Neural cell (in vitro differentiated cells): Measurements from ENCODE around the gene TBC1D20. TPM values are rescaled to one million over a fixed set of nuclear protein-coding genes. Genes with fewer than 3 reads are reported as not detected.
"Not testable (repeated sequence)": the region's sequence is repeated elsewhere in the genome, so short reads cannot be mapped to it uniquely, and the experiment has no call there.

ENCODE experiments used
- H2AFZ ChIP-seq: fragments of 200-600, 300-800 bp; sonication (generic), shearing (Covaris generic); 2 replicates; pipeline ENCODE4 v1.6.0; 2014; ENCODE audit warnings: low read depth, mild to moderate bottlenecking, antibody characterized with exemption, low read length, moderate library complexity
- H3F3A ChIP-seq: fragments of 200-600 bp; shearing (Covaris generic); 2 replicates; pipeline ENCODE4 v1.6.1; 2016; ENCODE audit warnings: mild to moderate bottlenecking, moderate library complexity, mixed read lengths, antibody characterized with exemption, low read length; ENCODE audit not compliant: insufficient read depth, poor library complexity, severe bottlenecking
- H3K27ac ChIP-seq: fragments of 200-600, 300-800 bp; sonication (generic), shearing (Covaris generic); 2 replicates; pipeline ENCODE4 v1.5.1; 2014; ENCODE audit warnings: mild to moderate bottlenecking, low read length, moderate library complexity
- H3K27me3 ChIP-seq: fragments of 300-800, 200-600 bp; sonication (generic), shearing (Covaris generic); 2 replicates; pipeline ENCODE4 v1.6.0; 2014; ENCODE audit warnings: mild to moderate bottlenecking, low read depth, low read length, moderate library complexity; ENCODE audit not compliant: insufficient read depth
- H3K36me3 ChIP-seq: fragments of 300-800, 200-600 bp; sonication (generic), shearing (Covaris generic); 2 replicates; pipeline ENCODE4 v1.5.1; 2014; ENCODE audit warnings: mild to moderate bottlenecking, antibody characterized with exemption, low read length, moderate library complexity; ENCODE audit not compliant: insufficient read depth
- H3K4me2 ChIP-seq: fragments of 300-800, 200-600 bp; sonication (generic), shearing (Covaris generic); 2 replicates; pipeline ENCODE4 v1.6.0; 2014; ENCODE audit warnings: mild to moderate bottlenecking, low read length
- H3K4me3 ChIP-seq: fragments of 300-800, 200-600 bp; sonication (generic), shearing (Covaris generic); 2 replicates; pipeline ENCODE4 v1.5.1; 2014; ENCODE audit warnings: mild to moderate bottlenecking, low read length, moderate library complexity
- H3K79me2 ChIP-seq: fragments of 200-600 bp; shearing (Covaris generic); replicated peaks from 2 replicates; pipeline ENCODE4 v1.6.0; 2014; ENCODE audit warnings: mild to moderate bottlenecking, low read length, moderate library complexity; ENCODE audit not compliant: insufficient read depth
- H3K9ac ChIP-seq: fragments of 300-800, 200-600 bp; sonication (generic), shearing (Covaris generic); 2 replicates; pipeline ENCODE4 v1.6.1; 2016; ENCODE audit warnings: mild to moderate bottlenecking, low read length, mixed read lengths
- H3K9me2 ChIP-seq: fragments of 200-600 bp; shearing (Covaris generic); 2 replicates; pipeline ENCODE4 v1.6.1; 2016; ENCODE audit warnings: mild to moderate bottlenecking, low read length, mixed read lengths; ENCODE audit not compliant: insufficient read depth
- H3K9me3 ChIP-seq: fragments of 200-600, 300-800 bp; sonication (generic), shearing (Covaris generic); 2 replicates; pipeline ENCODE4 v1.6.1; 2016; ENCODE audit warnings: mild to moderate bottlenecking, mixed run types, low read length, moderate library complexity, mixed read lengths
- H4K20me1 ChIP-seq: fragments of 200-600 bp; shearing (Covaris generic); 2 replicates; pipeline ENCODE4 v1.6.1; 2016; ENCODE audit warnings: mild to moderate bottlenecking, mixed run types; ENCODE audit not compliant: insufficient read depth
- CTCF ChIP-seq: fragments of 450-650 bp; IDR thresholded peaks from 2 replicates; pipeline ENCODE4 v1.5.1; 2014; ENCODE audit warnings: antibody characterized with exemption, mild to moderate bottlenecking, moderate library complexity; ENCODE audit not compliant: poor library complexity, severe bottlenecking
- EP300 ChIP-seq: fragments of 450-650 bp; conservative IDR thresholded peaks from 2 replicates; pipeline ENCODE4 v1.6.1; 2014; ENCODE audit warnings: antibody characterized with exemption, mild to moderate bottlenecking, moderate library complexity; ENCODE audit not compliant: poor library complexity, severe bottlenecking
- EZH2 ChIP-seq: fragments of 200-600, 300-800 bp; shearing (Covaris generic), sonication (generic); IDR thresholded peaks from 2 replicates; pipeline ENCODE4 v1.6.1; 2014; ENCODE audit warnings: antibody characterized with exemption, low read length, borderline replicate concordance, mild to moderate bottlenecking; ENCODE audit not compliant: insufficient read depth, poor library complexity, severe bottlenecking
- MXI1 ChIP-seq: fragments of 450-650 bp; conservative IDR thresholded peaks from 2 replicates; pipeline ENCODE4 v1.6.1; 2014; ENCODE audit warnings: antibody characterized with exemption, mild to moderate bottlenecking; ENCODE audit not compliant: poor library complexity, severe bottlenecking
- POLR2AphosphoS5 ChIP-seq: IDR thresholded peaks from 2 replicates; pipeline ENCODE4 v1.6.1; 2012
- RAD21 ChIP-seq: fragments of 450-650 bp; conservative IDR thresholded peaks from 2 replicates; pipeline ENCODE4 v1.6.1; 2014; ENCODE audit warnings: antibody characterized with exemption, mild to moderate bottlenecking, moderate library complexity
- REST ChIP-seq: IDR thresholded peaks from 2 replicates; pipeline ENCODE4 v1.6.1; 2012; ENCODE audit warnings: borderline replicate concordance
- SMC3 ChIP-seq: fragments of 450-650 bp; conservative IDR thresholded peaks from 2 replicates; pipeline ENCODE4 v1.6.1; 2014; ENCODE audit warnings: antibody characterized with exemption, mild to moderate bottlenecking, moderate library complexity; ENCODE audit not compliant: poor library complexity
- TAF1 ChIP-seq: IDR thresholded peaks from 2 replicates; pipeline ENCODE4 v1.6.1; 2012; ENCODE audit warnings: low read depth
- polyA plus RNA-seq: library from polyadenylated mRNA; depleted of rRNA; stranded (reverse); fragments of >200 nt; gene quantifications from 2 replicates; pipeline ENCODE4 v1.2.3, GENCODE V29; 2014

The TBC1D20 gene
- polyA plus RNA-seq, 1 donor from 2014 or later, result 25.1 TPM

- H2AFZ ChIP-seq, result no peak overlapping the region
- no peak overlapping the region for H3K9ac ChIP-seq
- H3K9me3 ChIP-seq, result no peaks in the 10 kb centered on the region
- H3K27ac ChIP-seq, result no peak overlapping the region
- no peak for TF ChIP-seq POLR2AphosphoS5
- TF ChIP-seq SMC3, result no peak
- no peak for TF ChIP-seq EZH2
- no peak for TF ChIP-seq RAD21
- no peak for TF ChIP-seq REST
- H3F3A ChIP-seq, result no peaks in the 10 kb centered on the region
- no peaks in the 10 kb centered on the region for H4K20me1 ChIP-seq
- no peaks in the 10 kb centered on the region for H3K36me3 ChIP-seq
- no peak overlapping the region for H3K4me3 ChIP-seq
- no peaks in the 10 kb centered on the region for H3K9me2 ChIP-seq
- no peak overlapping the region for H3K4me2 ChIP-seq
- no peaks in the 10 kb centered on the region for H3K27me3 ChIP-seq
- no peaks in the 10 kb centered on the region for H3K79me2 ChIP-seq
Observed at GRCh38 chr20:388034-388994, 74.0 kb downstream of the TBC1D20 start.

- H3K9ac ChIP-seq, result no peak overlapping the region
- H3F3A ChIP-seq, result no peaks in the 10 kb centered on the region
- no peak overlapping the region for H3K4me3 ChIP-seq
- no peaks in the 10 kb centered on the region for H3K9me3 ChIP-seq
- H3K27ac ChIP-seq, result no peak overlapping the region
- H4K20me1 ChIP-seq, result no peaks in the 10 kb centered on the region
- H3K79me2 ChIP-seq, result no peaks in the 10 kb centered on the region
- H3K4me2 ChIP-seq, result no peak overlapping the region
- H3K36me3 ChIP-seq, result no peaks in the 10 kb centered on the region
- H3K27me3 ChIP-seq, result peaks cover under 1% of the 10 kb centered on the region
- TF ChIP-seq SMC3 (no peak), RAD21 (no peak), POLR2AphosphoS5 (no peak), REST (no peak), EP300 (no peak), CTCF (no peak), MXI1 (no peak), TAF1 (no peak), EZH2 (no peak)
- no peak overlapping the region for H2AFZ ChIP-seq
- H3K9me2 ChIP-seq, result no peaks in the 10 kb centered on the region
Observed at GRCh38 chr20:387520-387919, 74.8 kb downstream of the TBC1D20 start.

GRCh38 chr20:386634-387033 lies 75.7 kb downstream of the TBC1D20 start:
- H3K27me3 ChIP-seq, H3K4me3 ChIP-seq, H3K4me2 ChIP-seq, H3K9ac ChIP-seq, H3K36me3 ChIP-seq, H3F3A ChIP-seq, H3K79me2 ChIP-seq, H3K27ac ChIP-seq, H4K20me1 ChIP-seq, H3K9me2 ChIP-seq, H3K9me3 ChIP-seq, H2AFZ ChIP-seq: not testable (repeated sequence)
